GM10847 (cell line): ENCODE measurements around the gene GJA1.

Experiments used
- POLR2A ChIP-seq: IDR thresholded peaks from 2 replicates; pipeline ENCODE4 v1.6.1; 2011; ENCODE audit not compliant: insufficient read length; ENCODE audit errors: extremely low read depth

Gene GJA1

DNA sequence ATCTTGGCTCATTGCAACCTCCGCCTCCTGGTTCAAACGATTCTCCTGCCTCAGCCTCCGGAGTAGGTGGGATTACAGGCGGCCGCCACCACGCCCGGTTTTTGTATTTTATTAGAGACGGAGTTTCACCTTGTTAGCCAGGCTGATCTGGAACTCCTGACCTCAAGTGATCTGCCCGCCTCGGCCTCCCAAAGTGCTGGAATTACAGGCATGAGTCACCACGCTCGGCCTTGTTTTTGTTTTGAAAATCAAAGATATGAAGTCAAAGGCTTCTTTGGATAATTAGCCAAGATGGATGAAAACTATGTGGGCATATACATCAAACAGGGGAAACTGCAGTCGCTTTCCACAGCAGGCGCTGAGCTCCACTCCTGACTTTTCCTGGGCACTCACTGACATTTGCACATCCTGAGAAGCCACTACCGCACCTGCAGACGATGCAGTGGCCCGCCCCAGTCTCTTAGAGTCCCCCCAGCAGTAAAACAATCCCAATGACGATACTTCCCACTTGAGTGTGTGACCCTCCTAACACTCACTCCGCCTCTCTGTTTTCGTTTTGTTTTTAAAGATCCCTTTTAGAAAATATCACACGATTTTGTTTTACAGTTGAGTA lies 44.1 kb downstream of the GJA1 start:
- TF ChIP-seq POLR2A, result no peak

DNA sequence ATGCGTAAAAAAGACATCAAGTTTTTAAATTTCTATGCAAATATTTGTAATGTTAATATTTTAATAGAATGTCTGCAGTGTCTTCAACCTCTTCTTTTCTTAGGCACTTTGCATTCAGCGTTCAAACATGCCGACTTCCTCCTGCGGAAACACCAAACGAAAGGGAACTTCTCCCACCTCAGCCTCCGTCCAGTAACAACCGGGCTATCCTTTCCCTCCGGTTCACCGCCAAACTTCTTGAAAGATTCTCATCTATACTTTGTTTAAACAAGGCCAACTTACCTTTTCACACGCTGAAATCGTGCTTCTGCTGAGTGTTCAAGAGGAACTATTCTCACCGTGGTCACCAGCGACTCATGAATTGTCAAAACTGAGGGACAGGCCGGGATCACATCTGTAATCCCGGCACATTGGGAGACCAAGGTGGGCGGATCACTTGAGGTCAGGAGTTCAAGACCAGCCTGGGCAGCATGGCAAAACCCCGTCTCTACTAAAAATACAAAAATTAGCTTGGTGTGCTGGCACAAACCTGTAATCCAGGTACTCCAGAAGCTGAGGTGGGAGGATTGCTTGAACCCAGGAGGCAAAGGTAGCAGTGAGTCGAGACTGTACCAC lies 44.8 kb downstream of the GJA1 start:
- no peak for TF ChIP-seq POLR2A

DNA sequence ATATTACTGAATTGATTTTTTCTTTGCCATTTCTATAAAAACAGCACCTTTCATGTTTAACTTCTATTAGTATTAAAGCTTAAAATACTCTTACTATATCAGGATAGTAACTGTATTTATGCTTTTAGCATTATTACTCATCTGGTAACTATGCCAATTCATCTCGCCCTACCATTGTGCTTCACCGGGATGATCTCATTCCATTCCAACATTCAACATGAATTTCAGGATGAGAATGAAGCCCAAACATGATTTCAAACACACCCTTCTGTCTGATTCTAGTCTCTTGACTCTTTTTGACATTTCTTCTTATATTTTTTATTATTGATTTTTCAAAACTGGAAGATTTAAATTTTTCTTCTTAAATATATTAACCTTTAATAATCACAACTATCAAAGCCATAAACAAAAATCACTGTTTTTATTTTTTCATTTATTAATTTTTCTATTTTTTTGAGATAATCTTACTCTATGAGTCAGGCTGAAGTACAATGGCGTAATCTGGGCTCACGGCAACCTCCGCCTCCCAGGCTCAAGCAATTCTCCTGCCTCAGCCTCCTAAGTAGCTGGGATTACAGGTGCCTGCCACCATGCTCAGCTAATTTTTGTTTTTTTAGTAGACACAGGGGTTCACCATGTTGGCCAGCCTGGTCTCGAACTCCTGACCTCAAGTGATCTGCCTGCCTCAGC lies 46.7 kb downstream of the GJA1 start:
- TF ChIP-seq POLR2A, result no peak

DNA sequence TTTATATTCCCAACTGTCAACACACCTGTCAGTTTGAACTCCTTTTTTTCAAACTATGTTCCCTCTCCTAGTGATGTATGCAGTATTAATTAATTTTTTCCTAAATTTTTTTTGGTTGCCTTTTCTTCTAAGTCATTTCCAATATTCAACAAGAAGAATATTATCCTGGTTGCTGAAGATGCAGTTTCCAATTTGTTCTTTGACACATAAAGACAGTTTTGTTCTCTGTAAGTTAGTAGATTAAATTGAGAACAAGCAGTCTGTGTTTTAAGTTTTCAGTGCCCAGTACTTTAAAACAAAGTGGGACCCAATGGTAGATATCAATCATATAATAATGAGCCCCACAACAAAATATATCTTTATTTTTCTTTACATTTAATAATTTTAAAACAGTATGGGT lies 47.3 kb downstream of the GJA1 start:
- TF ChIP-seq POLR2A, result no peak

DNA sequence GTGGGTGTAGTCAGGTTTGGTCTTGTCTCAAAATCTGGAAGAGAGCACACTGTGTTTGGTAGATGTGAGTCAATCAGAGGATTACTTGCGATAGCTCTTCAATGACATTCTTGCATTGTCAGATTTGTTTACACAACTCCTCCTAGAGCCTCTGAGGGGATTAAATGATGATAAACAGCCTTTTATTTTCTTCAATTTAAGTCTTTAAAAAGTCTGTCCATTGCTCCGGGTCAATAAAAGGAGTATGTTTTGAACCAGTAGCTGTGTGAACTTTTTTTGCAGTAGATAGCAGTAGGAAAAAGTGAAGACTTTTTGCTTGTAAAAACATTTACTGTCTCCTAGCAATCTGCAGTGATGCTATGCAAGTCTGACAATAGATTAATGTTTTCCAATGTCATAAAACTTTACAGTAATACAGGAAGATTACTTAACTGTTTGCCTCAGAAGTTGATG lies 49.9 kb downstream of the GJA1 start:
- TF ChIP-seq POLR2A, result no peak

DNA sequence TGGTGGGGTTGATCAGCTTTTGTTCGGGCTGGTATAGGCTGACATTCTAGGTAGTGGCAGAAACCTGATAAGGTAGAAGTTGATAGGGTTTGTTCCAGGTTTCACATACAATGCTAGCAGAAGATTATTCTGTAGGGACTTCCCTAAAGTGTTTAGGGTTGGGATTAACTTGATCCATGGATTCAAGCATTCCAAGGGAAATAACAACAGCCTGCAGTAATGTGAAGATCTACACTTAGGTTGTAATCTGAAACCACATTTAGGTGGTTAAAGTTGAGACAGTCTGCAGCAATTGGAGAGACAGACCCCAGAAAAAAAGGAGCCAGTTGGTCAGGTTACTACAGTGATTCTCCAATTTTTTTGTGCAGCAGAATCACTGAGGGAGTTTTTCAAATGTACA lies 56.1 kb downstream of the GJA1 start:
- TF ChIP-seq POLR2A, result no peak

- TF ChIP-seq POLR2A, result no peak
Observed at GRCh38 chr6:121492536-121492935, 57.1 kb downstream of the GJA1 start.

GRCh38 chr6:121497970-121498375 lies 62.5 kb downstream of the GJA1 start:
- no peak for TF ChIP-seq POLR2A

DNA sequence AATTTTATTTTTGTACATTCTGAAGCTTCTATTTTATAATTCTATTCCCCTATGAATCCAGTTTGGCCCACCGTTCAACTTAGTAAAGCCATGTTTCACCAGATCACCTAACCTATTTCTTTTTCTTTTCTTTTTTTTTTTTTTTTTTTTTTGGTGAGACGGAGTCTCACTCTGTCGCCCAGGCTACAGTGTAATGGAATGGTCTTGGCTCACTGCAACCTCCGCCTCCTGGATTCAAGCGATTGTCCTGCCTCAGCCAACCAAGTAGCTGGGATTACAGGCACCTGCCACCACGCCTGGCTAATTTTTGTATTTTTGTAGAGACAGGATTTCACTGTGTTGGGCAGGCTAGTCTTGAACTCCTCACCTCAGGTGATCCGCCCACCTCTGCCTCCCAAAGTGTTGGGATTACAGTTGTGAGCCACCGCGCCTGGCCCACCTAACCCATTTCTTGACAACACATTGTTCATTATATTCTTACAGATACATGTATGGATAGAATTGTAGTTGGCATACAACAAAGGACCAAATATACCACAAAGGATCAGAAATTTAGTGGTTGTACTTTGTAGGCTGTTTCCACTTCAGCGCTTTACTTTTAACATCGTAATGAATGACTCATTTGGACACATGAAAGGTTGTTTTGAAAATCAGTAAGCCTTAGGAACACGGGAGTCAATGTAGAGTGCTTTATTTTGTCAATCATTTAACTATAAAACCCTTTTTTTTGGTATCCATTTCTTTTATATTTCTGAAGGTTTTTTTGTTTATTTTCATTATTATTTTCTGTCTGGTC lies 63.2 kb downstream of the GJA1 start:
- no peak for TF ChIP-seq POLR2A
